Breast epithelium (tissue), 4 donors: ENCODE measurements around the gene DHX57. TPM values are rescaled to one million over a fixed set of nuclear protein-coding genes. Genes with fewer than 3 reads are reported as not detected.

ENCODE experiments used
- DNase-seq, 2 donors: peaks; one replicate each; pipeline ENCODE4 v3.0.0-alpha.2; 2019; ENCODE audit warnings: low spot score in 2 of 2
- H3K27ac ChIP-seq, 2 donors: fragments of 200-600 bp; sonication (generic) in 1 of 2; one replicate each; pipeline ENCODE4 v1.5.1; 2016 to 2019; ENCODE audit warnings: mild to moderate bottlenecking in 1 of 2
- H3K27me3 ChIP-seq, 2 donors: fragments of 200-600 bp; sonication (generic) in 1 of 2; one replicate each; pipeline versions ENCODE4 v1.5.1 to v1.6.0; 2017 to 2019; ENCODE audit warnings: control low read depth in 1 of 2, mild to moderate bottlenecking in 1 of 2
- H3K36me3 ChIP-seq: fragments of 200-600 bp; one replicate; pipeline ENCODE4 v1.5.1; 2019
- H3K4me1 ChIP-seq, 2 donors: fragments of 200-600 bp; sonication (generic); one replicate each; pipeline ENCODE4 v1.5.1; 2016 to 2019; ENCODE audit warnings: control low read depth in 1 of 2
- H3K4me3 ChIP-seq, 3 donors: fragments of 200-600 bp; sonication (generic); 1 replicate in 2 of 3; 2 replicates in 1 of 3; pipeline ENCODE4 v1.5.1; 2016 to 2019; ENCODE audit warnings: mild to moderate bottlenecking in 3 of 3, moderate library complexity in 2 of 3
- H3K9me3 ChIP-seq, 2 donors: fragments of 200-600 bp; sonication (generic) in 1 of 2; one replicate each; pipeline ENCODE4 v1.5.1; 2016 to 2019; ENCODE audit warnings: control low read depth in 1 of 2
- CTCF ChIP-seq, 3 donors: fragments of 450-650 bp; IDR thresholded peaks; one replicate each; pipeline ENCODE4 v1.5.1; 2016 to 2017; ENCODE audit warnings: antibody characterized with exemption in 3 of 3, mild to moderate bottlenecking in 3 of 3, moderate library complexity in 3 of 3
- POLR2A ChIP-seq: fragments of 450-650 bp; IDR thresholded peaks from one replicate; pipeline ENCODE4 v1.6.1; 2016; ENCODE audit warnings: antibody characterized with exemption, mild to moderate bottlenecking, moderate library complexity
- POLR2AphosphoS5 ChIP-seq, 3 donors: sonication (generic); formaldehyde crosslinking; IDR thresholded peaks; one replicate each; pipeline ENCODE4 v1.6.1; 2017; ENCODE audit warnings: antibody characterized with exemption in 3 of 3
- intact Hi-C: fragments of 100-400 bp; cut with DNase I; formaldehyde crosslinking; loops from one replicate; pipeline ENCODE4 v1.15.1; 2023; ENCODE audit warnings: low total_unique reads
- total RNA-seq, 3 donors: library from RNA; depleted of rRNA; stranded (reverse); fragments of >200 nt; gene quantifications; one replicate each; pipeline ENCODE4 v1.1.0, GENCODE V29; 2016

DHX57 gene
- total RNA-seq, 3 donors from 2014 or later: 8.8 to 17.4 (median 14.5) TPM

- Histone ChIP-seq H3K36me3 (no peaks in the 10 kb centered on the region), H3K9me3 (no peaks in the 10 kb centered on the region), H3K4me3 (no peak overlapping the region), H3K27me3 (no peaks in the 10 kb centered on the region), H3K4me1 (no peaks in the 10 kb centered on the region), H3K27ac (no peak overlapping the region)
- DNase-seq: no peak
- intact Hi-C loops: no loop called here
- TF ChIP-seq CTCF (IDR thresholded peaks at IDR 0.05): no peak
- no peak for TF ChIP-seq POLR2A
- TF ChIP-seq POLR2AphosphoS5 (IDR thresholded peaks at IDR 0.05): no peak
These were observed 22.5 kb upstream of the DHX57 start for GRCh38 chr2:38898256-38898655.

- intact Hi-C loops: no loop called here
- no peak overlapping the region for H3K27ac ChIP-seq
- DNase-seq: no peak
- H3K27me3 ChIP-seq: no peaks in the 10 kb centered on the region
- no peaks in the 10 kb centered on the region for H3K36me3 ChIP-seq
- H3K9me3 ChIP-seq: no peaks in the 10 kb centered on the region
- TF ChIP-seq POLR2AphosphoS5 (IDR thresholded peaks at IDR 0.05) (no peak), CTCF (IDR thresholded peaks at IDR 0.05) (no peak), POLR2A (no peak)
- no peaks in the 10 kb centered on the region for H3K4me1 ChIP-seq
- H3K4me3 ChIP-seq: no peak overlapping the region
These were observed 17.1 kb upstream of the DHX57 start for GRCh38 chr2:38892819-38893218.

- intact Hi-C loops: no loop called here
- Histone ChIP-seq H3K4me1 (no peaks in the 10 kb centered on the region), H3K36me3 (no peaks in the 10 kb centered on the region)
These were observed 13.8 kb upstream of the DHX57 start, which contains the start of gene ARHGEF33 for GRCh38 chr2:38889575-38889974. Gene ARHGEF33 (plus strand): TSS chr2:38889875. CDS start chr2:38919448, 29,573 bp downstream.

GRCh38 chr2:38889045-38889444 lies 13.3 kb upstream of the DHX57 start:
- Histone ChIP-seq H3K9me3 (no peaks in the 10 kb centered on the region), H3K4me1 (no peaks in the 10 kb centered on the region), H3K27me3 (no peaks in the 10 kb centered on the region), H3K27ac (no peak overlapping the region), H3K36me3 (no peaks in the 10 kb centered on the region), H3K4me3 (no peak overlapping the region)
- TF ChIP-seq POLR2A: no peak
- TF ChIP-seq CTCF (IDR thresholded peaks at IDR 0.05): no peak
- TF ChIP-seq POLR2AphosphoS5 (IDR thresholded peaks at IDR 0.05): no peak
- no peak for DNase-seq
- intact Hi-C loops: no loop called here

More at GRCh38 chr2:38889575-38889974, 13.8 kb upstream of the DHX57 start, which contains the start of gene ARHGEF33:
- no peak within 1 kb of the TSS for H3K27ac ChIP-seq
- no peaks in the 10 kb centered on the region for H3K9me3 ChIP-seq
- H3K4me3 ChIP-seq: no peak within 1 kb of the TSS
- TF ChIP-seq POLR2AphosphoS5 (IDR thresholded peaks at IDR 0.05) (no peak), POLR2A (no peak), CTCF (IDR thresholded peaks at IDR 0.05) (no peak)
- H3K27me3 ChIP-seq: no peaks in the 10 kb centered on the region
- DNase-seq: no peak

GRCh38 chr2:38887902-38888554 lies 12.3 kb upstream of the DHX57 start:
- TF ChIP-seq CTCF (IDR thresholded peaks at IDR 0.05) (no peak), POLR2AphosphoS5 (IDR thresholded peaks at IDR 0.05) (no peak), POLR2A (no peak)
- no peaks in the 10 kb centered on the region for H3K27me3 ChIP-seq
- no peak for DNase-seq

More at GRCh38 chr2:38887902-38888554, 12.3 kb upstream of the DHX57 start:
- Histone ChIP-seq H3K36me3 (no peaks in the 10 kb centered on the region), H3K27ac (no peak overlapping the region), H3K4me1 (no peaks in the 10 kb centered on the region), H3K9me3 (no peaks in the 10 kb centered on the region), H3K4me3 (no peak overlapping the region)
- intact Hi-C loops: no loop called here
